PC-9 (cell line): ENCODE results near the gene TBC1D16. TPM values are rescaled to one million over a fixed set of nuclear protein-coding genes. Genes with fewer than 3 reads are reported as not detected.

ENCODE experiments used
- BruUV-seq: library from RNA; stranded (reverse); fragments of 400-500 nt; replicated peaks from 2 replicates; lab custom pipeline; 2021; lab: Mats Ljungman, UMichigan
- CTCF ChIA-PET: fragments of 300-600 bp; sonication (Branson Sonifier 250); formaldehyde crosslinking; loops from one replicate; lab custom pipeline; 2022; ENCODE audit warnings: antibody characterized with exemption; lab: Charles Lee
- POLR2A ChIA-PET: fragments of 300-600 bp; sonication (Branson Sonifier 250); formaldehyde crosslinking; loops from one replicate; lab custom pipeline; 2022; ENCODE audit warnings: antibody characterized with exemption; ENCODE audit not compliant: unreplicated experiment; lab: Charles Lee
- DNase-seq, 2 experiments: peaks; one replicate each; pipeline versions ENCODE4 v3.0.0 to v3.0.0-alpha.2; 2015 to 2022; ENCODE audit warnings: mixed read lengths in 1 of 2
- H2AFZ ChIP-seq: fragments of 200-600 bp; sonication (generic); 2 replicates; pipeline ENCODE4 v1.8.1; 2017; ENCODE audit warnings: antibody characterized with exemption
- H3F3A ChIP-seq: fragments of 200-600 bp; sonication (generic); 2 replicates; pipeline ENCODE4 v1.8.1; 2017; ENCODE audit warnings: antibody characterized with exemption, mild to moderate bottlenecking, low read depth; ENCODE audit not compliant: insufficient read depth
- H3K27ac ChIP-seq: fragments of 200-600 bp; sonication (generic); 2 replicates; pipeline ENCODE4 v1.6.1; 2016; ENCODE audit warnings: mixed run types
- H3K27me3 ChIP-seq: fragments of 200-600 bp; sonication (generic); 2 replicates; pipeline ENCODE4 v1.6.1; 2016; ENCODE audit warnings: low read depth, mixed run types; ENCODE audit not compliant: insufficient read depth
- H3K36me3 ChIP-seq: fragments of 200-600 bp; sonication (generic); 2 replicates; pipeline ENCODE4 v1.6.1; 2016; ENCODE audit warnings: low read depth, mixed run types
- H3K4me1 ChIP-seq: fragments of 200-600 bp; sonication (generic); replicated peaks from 2 replicates; pipeline ENCODE4 v1.6.1; 2016; ENCODE audit warnings: mixed run types; ENCODE audit not compliant: insufficient read depth
- H3K4me2 ChIP-seq: fragments of 200-600 bp; sonication (generic); 2 replicates; pipeline ENCODE4 v1.6.1; 2017; ENCODE audit warnings: mixed run types
- H3K4me3 ChIP-seq: fragments of 200-600 bp; sonication (generic); 2 replicates; pipeline ENCODE4 v1.6.1; 2016; ENCODE audit warnings: mixed run types
- H3K79me2 ChIP-seq: fragments of 200-600 bp; sonication (generic); 2 replicates; pipeline ENCODE4 v1.6.1; 2017; ENCODE audit warnings: low read depth, mixed run types
- H3K9me2 ChIP-seq: fragments of 200-600 bp; sonication (generic); 2 replicates; pipeline ENCODE4 v1.8.1; 2017; ENCODE audit warnings: mild to moderate bottlenecking; ENCODE audit not compliant: insufficient read depth
- H3K9me3 ChIP-seq: fragments of 200-600 bp; sonication (generic); 2 replicates; pipeline ENCODE4 v1.8.1; 2016; ENCODE audit warnings: low read depth; ENCODE audit not compliant: insufficient read depth
- H4K20me1 ChIP-seq: fragments of 200-600 bp; sonication (generic); 2 replicates; pipeline ENCODE4 v1.8.1; 2017; ENCODE audit not compliant: insufficient read depth
- EZH2 ChIP-seq: fragments of 200-600 bp; sonication (generic); IDR thresholded peaks from 2 replicates; pipeline ENCODE4 v1.8.0; 2017; ENCODE audit warnings: antibody characterized with exemption, low read depth
- intact Hi-C: fragments of 100-400 bp; cut with micrococcal nuclease; formaldehyde crosslinking; loops from one replicate; pipeline ENCODE4 v1.10.0; 2022; ENCODE audit not compliant: unreplicated experiment
- total RNA-seq: library from RNA; stranded (reverse); gene quantifications from 2 replicates; pipeline ENCODE4 v1.2.3, GENCODE V29; 2021
- TF ChIP-seq, protein P1 (sequence below): fragments of 200-600 bp; sonication (generic); conservative IDR thresholded peaks from 2 replicates; pipeline ENCODE4 v1.6.1; 2017; ENCODE audit warnings: mixed run types, antibody characterized with exemption, mild to moderate bottlenecking, moderate library complexity

The TBC1D16 gene
- total RNA-seq, 1 experiment from 2014 or later = 41.7 TPM

DNA sequence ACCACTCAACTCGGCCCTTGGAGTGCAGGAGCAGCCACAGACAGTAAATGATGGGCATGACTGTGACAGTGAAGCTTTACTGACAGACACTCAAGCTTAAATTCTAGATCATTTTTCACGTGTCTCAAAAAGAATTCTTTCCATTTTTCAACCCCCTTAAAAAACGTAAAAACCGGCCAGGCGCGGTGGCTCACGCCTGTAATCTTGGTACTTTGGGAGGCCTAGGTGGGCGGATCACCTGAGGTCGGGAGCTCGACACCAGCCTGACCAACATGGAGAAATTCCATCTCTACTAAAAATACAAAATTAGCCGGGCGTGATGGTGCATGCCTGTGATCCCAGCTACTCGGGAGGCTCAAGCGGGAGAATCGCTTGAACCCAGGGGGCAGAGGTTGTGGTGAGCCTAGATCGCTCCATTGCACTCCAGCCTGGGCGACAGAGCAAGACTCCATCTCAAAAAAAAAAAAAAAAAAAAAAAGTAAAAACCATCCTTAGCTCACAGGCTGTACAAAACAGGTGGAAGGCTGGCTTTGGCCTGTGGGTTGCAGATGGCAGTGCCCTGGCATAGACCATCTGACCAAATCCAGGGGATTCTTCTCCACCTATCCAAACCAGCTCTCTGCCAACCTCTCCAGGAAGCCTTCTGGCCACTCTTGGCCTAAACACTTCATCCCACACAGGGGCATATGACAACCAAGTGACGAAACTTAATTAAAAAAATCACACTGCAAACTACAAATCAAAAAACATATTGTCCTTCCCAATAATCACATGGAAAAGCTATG is 18.3 kb downstream of the TBC1D16 start:
- Histone ChIP-seq H3K36me3 (no peaks in the 10 kb centered on the region), H3K27me3 (no peaks in the 10 kb centered on the region), H3K9me3 (no peaks in the 10 kb centered on the region), H3K4me1 (no peaks in the 10 kb centered on the region), H3K27ac (no peak overlapping the region), H4K20me1 (no peaks in the 10 kb centered on the region), H3K4me3 (no peak overlapping the region), H3K9me2 (no peaks in the 10 kb centered on the region), H3F3A (no peaks in the 10 kb centered on the region), H3K4me2 (no peak overlapping the region), H2AFZ (no peak overlapping the region), H3K79me2 (no peaks in the 10 kb centered on the region)
- BruUV-seq = no TSS peak
- intact Hi-C loops = no loop called here
- TF ChIP-seq, protein P1, sequence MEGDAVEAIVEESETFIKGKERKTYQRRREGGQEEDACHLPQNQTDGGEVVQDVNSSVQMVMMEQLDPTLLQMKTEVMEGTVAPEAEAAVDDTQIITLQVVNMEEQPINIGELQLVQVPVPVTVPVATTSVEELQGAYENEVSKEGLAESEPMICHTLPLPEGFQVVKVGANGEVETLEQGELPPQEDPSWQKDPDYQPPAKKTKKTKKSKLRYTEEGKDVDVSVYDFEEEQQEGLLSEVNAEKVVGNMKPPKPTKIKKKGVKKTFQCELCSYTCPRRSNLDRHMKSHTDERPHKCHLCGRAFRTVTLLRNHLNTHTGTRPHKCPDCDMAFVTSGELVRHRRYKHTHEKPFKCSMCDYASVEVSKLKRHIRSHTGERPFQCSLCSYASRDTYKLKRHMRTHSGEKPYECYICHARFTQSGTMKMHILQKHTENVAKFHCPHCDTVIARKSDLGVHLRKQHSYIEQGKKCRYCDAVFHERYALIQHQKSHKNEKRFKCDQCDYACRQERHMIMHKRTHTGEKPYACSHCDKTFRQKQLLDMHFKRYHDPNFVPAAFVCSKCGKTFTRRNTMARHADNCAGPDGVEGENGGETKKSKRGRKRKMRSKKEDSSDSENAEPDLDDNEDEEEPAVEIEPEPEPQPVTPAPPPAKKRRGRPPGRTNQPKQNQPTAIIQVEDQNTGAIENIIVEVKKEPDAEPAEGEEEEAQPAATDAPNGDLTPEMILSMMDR = no peak
- no peak for TF ChIP-seq EZH2
- POLR2A ChIA-PET = no interaction called here
- DNase-seq = no peak
- CTCF ChIA-PET = interaction anchor here (0.6 to 0.7 kb wide), 2 partner anchors 47 to 274 kb away, joined by 3 to 5 read pairs; no protein-coding TSS in a partner anchor

- no peaks in the 10 kb centered on the region for H3F3A ChIP-seq
- H3K9me2 ChIP-seq = no peaks in the 10 kb centered on the region
- no peaks in the 10 kb centered on the region for H4K20me1 ChIP-seq
- no peak for TF ChIP-seq EZH2
- TF ChIP-seq, protein P1 = no peak
- BruUV-seq = no TSS peak
- H3K9me3 ChIP-seq = no peaks in the 10 kb centered on the region
- H3K4me3 ChIP-seq = no peak overlapping the region
- H3K27me3 ChIP-seq = no peaks in the 10 kb centered on the region
- no peak overlapping the region for H3K4me2 ChIP-seq
- H2AFZ ChIP-seq = no peak overlapping the region
- POLR2A ChIA-PET = no interaction called here
- H3K79me2 ChIP-seq = no peaks in the 10 kb centered on the region
- DNase-seq = no peak
- H3K4me1 ChIP-seq = no peaks in the 10 kb centered on the region
- H3K27ac ChIP-seq = no peak overlapping the region
- H3K36me3 ChIP-seq = no peaks in the 10 kb centered on the region
- intact Hi-C loops = no loop called here
- CTCF ChIA-PET = interaction anchor here (0.6 kb wide), 1 partner anchor 410 kb away, joined by 4 read pairs; no protein-coding TSS in a partner anchor
These were observed 22.6 kb downstream of the TBC1D16 start for GRCh38 chr17:80012765-80013741.

DNA sequence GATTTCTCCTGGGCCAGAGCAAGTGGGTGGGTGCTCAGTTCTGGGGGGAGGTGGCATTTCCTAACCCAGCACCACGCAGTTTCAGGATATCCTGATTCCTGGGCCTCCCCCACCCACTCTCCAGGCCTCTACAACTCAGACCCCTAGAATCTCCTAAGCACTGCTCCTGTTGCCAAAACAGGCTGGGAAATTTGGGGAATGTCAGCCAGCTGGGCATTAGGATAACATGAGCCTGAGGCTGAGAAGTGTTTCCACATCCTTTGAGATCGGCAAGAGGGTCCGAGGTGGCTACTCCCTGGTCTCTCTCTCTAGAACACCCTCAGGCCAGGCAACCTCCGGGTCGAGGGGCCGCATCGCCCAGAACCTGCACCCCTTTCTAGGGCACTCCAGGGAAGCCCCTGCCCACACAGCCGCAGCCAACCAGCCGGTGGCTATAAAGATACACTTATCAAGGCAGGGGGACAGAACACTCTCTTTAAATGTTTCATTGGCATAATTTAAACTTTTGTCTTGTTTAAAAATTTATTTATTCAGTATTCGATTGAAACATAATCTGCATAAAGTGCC is 23.6 kb downstream of the TBC1D16 start:
- no peaks in the 10 kb centered on the region for H3F3A ChIP-seq
- TF ChIP-seq EZH2 = no peak
- TF ChIP-seq, protein P1 = no peak
- no peaks in the 10 kb centered on the region for H3K27me3 ChIP-seq
- no peaks in the 10 kb centered on the region for H3K9me2 ChIP-seq
- no peaks in the 10 kb centered on the region for H3K4me1 ChIP-seq
- no peak for DNase-seq
- H3K9me3 ChIP-seq = no peaks in the 10 kb centered on the region
- H4K20me1 ChIP-seq = no peaks in the 10 kb centered on the region
- H2AFZ ChIP-seq = no peak overlapping the region
- ChIA-PET POLR2A (no interaction called here), CTCF (no interaction called here)
- intact Hi-C loops = no loop called here
- no peaks in the 10 kb centered on the region for H3K36me3 ChIP-seq
- H3K27ac ChIP-seq = no peak overlapping the region
- H3K4me3 ChIP-seq = no peak overlapping the region
- no TSS peak for BruUV-seq
- no peaks in the 10 kb centered on the region for H3K79me2 ChIP-seq
- H3K4me2 ChIP-seq = no peak overlapping the region
